Epidermal melanocyte (primary cell): ENCODE measurements around the gene ALAS2.
"Not testable (repeated sequence)": the region's sequence is repeated elsewhere in the genome, so short reads cannot be mapped to it uniquely, and the experiment has no call there.

Experiments used
- DNase-seq: peaks from one replicate; pipeline ENCODE4 v3.0.0; 2011; ENCODE audit warnings: low spot score; ENCODE audit not compliant: insufficient read length

Gene ALAS2

DNA sequence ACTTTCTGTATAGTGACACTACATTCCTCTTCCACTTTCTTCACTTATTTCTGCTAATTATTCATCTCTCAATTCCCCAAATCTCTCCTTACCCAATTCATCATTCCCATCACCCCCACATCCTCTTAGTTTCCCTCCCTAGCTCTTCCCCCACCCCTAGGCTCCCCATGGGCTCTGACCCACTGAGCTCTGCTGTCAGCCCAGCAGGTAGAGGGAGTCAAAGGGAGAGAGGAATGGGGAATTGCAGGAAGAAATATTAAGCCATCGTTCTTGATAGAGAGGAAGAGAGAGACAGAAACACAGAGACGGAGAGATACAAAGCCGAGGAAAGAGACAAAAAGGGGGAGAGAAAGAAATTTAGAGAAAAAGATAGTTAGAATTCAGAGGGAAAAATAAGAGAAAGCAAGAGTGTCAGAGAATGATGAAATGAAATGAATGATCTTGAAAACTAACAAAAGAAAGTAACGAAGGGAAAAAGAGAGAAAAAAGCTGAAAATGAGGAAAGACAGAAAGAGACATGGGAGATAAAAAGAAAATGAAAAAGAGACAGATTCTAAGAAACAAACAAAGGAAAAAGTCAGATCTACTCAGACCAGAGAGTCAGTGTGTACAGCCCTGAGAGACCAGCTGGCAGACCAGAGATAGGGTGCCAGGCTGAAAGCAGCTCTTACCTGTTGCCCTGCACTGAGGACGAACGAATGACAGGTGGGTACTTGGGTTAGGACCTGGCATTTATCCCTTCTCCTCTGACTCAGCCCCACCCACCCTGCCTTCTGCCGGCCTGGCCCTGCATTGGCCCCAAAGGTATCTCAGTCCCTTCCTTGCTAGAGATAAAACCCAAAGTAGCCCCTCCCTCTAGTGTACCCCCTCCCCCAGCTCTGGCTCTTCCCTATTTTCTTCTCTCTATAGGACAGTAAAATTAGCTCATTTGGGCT, at the start of gene ALAS2:
Gene ALAS2 (minus strand): TSS at position 707 of the 935 bp plus-strand sequence. CDS start 4,977 bp downstream, outside the sequence.
- DNase-seq, result no peak

- no peak for DNase-seq
Observed at GRCh38 chrX:55074851-55075467, 44.2 kb upstream of the ALAS2 start, which contains the start of gene PAGE2B. PAGE2B (plus strand) TSS chrX:55075030; CDS start chrX:55076042, 1,012 bp downstream.

DNA sequence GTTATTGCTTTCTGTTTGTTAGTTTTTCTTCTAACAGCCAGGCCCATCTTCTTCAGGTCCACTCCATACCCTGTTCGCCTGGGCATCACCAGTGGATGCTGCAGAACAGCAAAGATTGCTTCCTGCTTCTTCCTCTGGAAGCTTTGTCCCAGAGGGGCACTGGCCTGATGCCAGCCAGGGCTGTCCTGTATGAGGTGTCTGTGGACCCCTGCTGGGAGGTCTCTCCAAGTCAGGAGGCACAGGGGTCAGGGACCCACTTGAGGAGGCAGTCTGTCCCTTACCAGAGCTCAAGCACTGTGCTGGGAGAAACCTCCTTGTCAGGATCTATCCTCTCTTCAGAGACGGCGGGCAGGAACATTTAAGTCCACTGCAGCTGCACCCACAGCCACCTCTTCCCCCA, 41.5 kb upstream of the ALAS2 start:
- DNase-seq, result no peak

GRCh38 chrX:55067180-55067579, 36.4 kb upstream of the ALAS2 start:
- DNase-seq, result not testable (repeated sequence)

- no peak for DNase-seq
Observed at GRCh38 chrX:55057675-55058249, 27.0 kb upstream of the ALAS2 start.

- DNase-seq, result no peak
Observed at GRCh38 chrX:55056820-55057674, 26.3 kb upstream of the ALAS2 start.

- not testable (repeated sequence) for DNase-seq
Observed at GRCh38 chrX:55050599-55050998, 19.8 kb upstream of the ALAS2 start.

GRCh38 chrX:55041514-55041913, 10.7 kb upstream of the ALAS2 start:
- DNase-seq, result no peak

GRCh38 chrX:55039471-55039870, 8.7 kb upstream of the ALAS2 start:
- DNase-seq, result no peak

DNA sequence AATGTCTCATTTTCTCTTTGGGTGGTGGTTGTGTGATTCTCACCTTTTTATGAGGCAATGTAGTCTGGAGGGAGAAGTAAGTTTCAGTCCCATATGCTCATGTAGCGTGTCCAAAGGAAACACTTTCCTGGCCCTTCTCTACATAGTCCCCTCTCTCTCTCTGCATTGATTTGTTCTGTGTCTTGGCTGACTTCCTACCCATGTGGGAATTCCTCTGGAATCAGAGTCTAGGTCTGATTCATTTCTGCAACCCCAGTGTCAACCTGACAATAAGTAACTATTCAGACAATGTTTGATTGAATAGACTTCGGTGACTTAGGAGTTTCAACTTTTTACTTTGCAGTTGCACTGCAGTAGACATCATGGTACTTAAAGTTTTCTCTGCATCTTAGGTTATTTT, 2.7 kb upstream of the ALAS2 start:
- DNase-seq, result no peak

GRCh38 chrX:55029291-55029690, 1.5 kb downstream of the ALAS2 start:
- DNase-seq, result no peak

- DNase-seq, result no peak
Observed at GRCh38 chrX:55028611-55029010, 2.2 kb downstream of the ALAS2 start.

DNA sequence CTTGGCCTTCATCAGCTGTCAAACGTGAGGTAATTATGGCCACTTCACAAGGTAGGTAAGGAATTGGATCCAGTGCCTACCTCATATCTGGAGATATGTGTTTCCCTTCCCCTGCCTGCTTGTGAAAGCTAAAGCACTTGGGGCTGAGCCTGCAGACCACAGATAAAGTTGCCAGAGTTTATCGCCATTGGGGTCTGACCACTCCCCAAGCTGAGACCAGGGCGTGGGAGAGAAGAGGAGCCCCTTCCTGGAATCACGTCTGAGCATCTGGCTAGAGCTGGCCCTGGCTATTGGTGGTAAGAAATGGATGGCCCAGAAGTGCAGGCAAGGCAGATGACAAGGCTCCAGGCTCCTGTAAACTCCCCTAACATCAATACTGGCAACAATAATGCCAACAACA, 2.7 kb downstream of the ALAS2 start:
- DNase-seq, result no peak

DNA sequence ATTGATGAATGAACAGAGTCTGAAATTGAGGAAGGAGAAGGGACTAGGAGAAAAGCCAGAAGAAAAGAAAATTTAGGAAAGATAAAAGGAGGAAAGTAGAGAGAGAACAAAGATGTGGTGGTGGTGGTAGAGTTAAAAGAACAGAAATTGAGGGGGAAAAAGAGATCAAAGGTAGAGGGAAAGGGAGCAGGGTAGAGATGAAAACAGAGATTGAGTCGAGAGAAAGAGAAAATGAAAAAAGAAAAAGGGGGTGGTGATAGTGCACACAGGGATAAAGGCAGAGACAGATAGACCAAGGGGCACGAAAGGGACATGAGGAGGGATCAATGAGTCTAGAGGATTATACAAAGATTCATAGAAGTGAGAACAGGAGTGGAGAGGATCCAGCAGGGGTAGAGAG, 3.9 kb downstream of the ALAS2 start:
- DNase-seq, result no peak

GRCh38 chrX:55026143-55026542, 4.6 kb downstream of the ALAS2 start:
- no peak for DNase-seq

DNA sequence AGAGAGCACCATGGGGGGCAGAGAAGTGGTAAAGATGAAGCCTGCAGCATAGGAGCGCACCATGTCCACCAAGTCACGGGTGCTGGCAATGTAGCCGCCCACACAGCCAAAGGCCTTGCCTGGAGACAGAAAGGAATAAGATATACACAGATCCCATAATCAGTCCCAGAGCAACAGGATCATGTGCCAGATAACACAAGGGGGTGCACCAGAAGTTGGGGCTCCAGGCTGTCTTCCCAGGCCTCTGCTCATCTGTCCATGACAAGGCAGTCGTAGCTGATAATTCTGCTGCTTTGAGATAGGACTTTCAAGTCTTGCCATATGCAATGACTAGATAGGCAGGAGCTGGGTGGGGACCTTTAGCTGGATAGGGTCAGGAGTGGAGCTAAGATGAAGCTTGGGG, 15.9 kb downstream of the ALAS2 start:
- no peak for DNase-seq

DNA sequence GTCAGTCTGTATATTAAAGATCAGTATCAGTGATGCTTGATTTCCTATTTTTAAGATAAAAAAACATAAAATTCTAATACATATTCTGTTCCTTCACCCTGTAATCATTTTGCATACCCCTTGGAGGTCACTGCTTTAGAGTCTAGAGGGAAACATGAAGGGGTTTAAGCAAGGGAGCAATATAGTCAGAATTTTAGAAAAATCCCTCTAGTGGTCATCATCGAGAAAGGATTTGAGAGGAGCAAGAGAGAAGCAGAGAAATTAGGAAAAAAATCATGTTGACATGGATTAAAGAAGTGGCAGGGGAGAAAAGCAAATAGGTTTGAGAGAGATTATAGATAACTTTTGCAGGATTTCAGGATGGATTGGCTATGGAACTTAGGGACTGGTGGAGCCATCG, 19.5 kb downstream of the ALAS2 start:
- no peak for DNase-seq

DNA sequence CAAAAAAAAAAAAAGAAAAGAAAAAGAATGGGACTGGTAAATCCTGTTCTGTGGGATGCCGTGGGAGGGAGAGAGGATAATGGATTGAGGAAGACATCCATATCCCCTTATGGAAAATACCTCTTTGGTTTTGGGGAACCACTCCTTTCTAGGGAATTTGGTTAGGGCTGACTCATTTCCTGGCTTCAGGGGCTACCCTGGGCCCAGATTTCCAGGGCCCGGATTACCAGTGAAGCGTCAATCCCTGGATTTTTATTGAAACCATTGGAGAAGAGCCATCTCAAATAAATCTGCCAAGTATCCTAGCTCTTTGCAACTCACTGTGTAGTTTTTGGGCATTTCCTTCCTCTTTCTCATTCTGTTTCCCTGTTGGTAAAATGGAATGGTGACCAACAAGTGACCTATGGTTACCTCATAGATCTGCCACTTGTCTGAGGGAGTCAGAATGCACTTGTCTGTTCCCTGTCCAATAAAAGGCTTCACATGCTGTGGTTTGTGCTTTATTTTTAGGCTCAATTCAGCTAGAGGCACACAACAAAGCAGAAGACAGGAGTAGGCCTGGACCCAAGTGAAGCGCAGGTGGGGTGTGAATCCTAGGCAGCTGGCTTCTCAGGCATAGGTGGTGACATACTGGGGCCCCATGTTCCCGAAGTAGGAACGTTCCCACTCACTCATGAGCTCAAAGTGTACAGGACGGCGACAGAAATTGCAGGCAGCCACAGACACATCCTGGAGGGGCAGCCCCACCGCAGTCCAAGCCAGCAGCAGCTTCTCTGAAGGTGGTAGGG, 22.0 kb downstream of the ALAS2 start:
- DNase-seq, result no peak

DNA sequence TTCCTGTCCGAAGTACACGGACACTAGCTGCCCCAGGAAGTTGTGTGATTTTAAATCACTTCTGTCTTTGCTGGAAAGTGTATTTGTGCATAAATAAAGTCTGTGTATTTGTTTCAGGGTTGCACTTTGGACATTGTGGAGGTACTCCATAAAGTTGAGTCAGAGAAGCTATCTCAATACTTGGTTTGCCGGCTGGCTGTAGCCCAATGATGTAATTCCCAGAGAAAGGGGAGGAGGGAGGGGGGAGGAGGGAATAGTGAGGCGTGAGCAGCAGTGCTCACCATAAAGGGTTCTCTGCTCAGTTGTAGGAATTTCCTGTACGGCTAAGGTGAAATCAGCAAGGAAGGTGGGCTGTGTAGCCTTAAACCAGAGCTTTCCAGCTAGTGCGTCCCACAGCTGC, 23.1 kb downstream of the ALAS2 start:
- DNase-seq, result no peak

DNA sequence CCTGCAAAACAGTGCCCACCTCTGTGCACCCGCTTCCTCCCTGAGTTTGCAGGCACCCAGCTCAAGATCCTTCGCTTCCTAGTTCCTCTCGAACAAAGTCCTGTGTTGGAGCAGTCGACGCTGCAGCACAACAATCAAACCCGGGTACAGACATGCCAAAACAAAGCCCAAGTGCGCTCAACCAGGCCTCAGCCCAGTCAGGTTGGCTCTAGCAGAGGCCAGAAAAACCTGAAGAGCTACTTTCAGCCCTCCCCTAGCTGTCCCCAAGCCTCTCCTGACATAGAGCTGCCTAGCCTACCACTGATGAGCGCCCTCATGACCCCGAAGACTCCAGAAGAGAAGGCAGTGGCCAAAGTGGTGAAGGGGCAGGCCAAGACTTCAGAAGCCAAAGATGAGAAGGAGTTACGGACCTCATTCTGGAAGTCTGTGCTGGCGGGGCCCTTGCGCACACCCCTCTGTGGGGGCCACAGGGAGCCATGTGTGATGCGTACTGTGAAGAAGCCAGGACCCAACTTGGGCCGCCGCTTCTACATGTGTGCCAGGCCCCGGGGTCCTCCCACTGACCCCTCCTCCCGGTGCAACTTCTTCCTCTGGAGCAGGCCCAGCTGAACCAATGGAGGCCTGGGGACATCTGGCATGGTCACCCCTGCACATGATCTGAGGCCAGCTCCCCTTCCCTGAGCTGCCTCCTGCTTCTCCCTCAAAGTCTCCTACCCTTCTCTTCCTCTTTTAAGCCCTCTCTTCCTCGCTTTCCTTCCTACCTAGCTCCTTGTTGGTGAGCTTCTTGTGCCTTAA, 23.8 kb downstream of the ALAS2 start:
- DNase-seq, result no peak
